SK-N-MC (cell line): Measurements from ENCODE around the gene HECTD4.
"Not testable (repeated sequence)": the region's sequence is repeated elsewhere in the genome, so short reads cannot be mapped to it uniquely, and the experiment has no call there.

Source experiments
- DNase-seq: peaks from one replicate; pipeline ENCODE4 v3.0.0-alpha.2; 2011; ENCODE audit warnings: low read depth, low spot score
- H3K27ac ChIP-seq: fragments of 200-600 bp; sonication (generic); 2 replicates; pipeline ENCODE4 v1.5.1; 2016; ENCODE audit warnings: mixed run types
- H3K36me3 ChIP-seq: fragments of 200-600 bp; sonication (generic); 2 replicates; pipeline ENCODE4 v1.6.1; 2017; ENCODE audit warnings: antibody characterized with exemption, low read length, mixed read lengths; ENCODE audit not compliant: insufficient read depth
- H3K4me3 ChIP-seq: fragments of 200-600 bp; sonication (generic); 2 replicates; pipeline ENCODE4 v1.5.1; 2016
- H3K9ac ChIP-seq: fragments of 200-600 bp; sonication (generic); 2 replicates; pipeline ENCODE4 v1.8.0; 2017; ENCODE audit warnings: mixed run types, mixed read lengths; ENCODE audit not compliant: insufficient read length
- H3K9me3 ChIP-seq: fragments of 200-600 bp; sonication (generic); 2 replicates; pipeline ENCODE4 v1.6.1; 2017; ENCODE audit warnings: low read depth, mild to moderate bottlenecking, antibody characterized with exemption, low read length, moderate library complexity, mixed read lengths
- EZH2 ChIP-seq: fragments of 200-600 bp; sonication (generic); IDR thresholded peaks from one replicate; pipeline ENCODE4 v1.6.1; 2017; ENCODE audit warnings: antibody characterized with exemption
- FOXP2 ChIP-seq: optimal IDR thresholded peaks from 2 replicates; pipeline ENCODE3; 2011; ENCODE audit warnings: mild to moderate bottlenecking, moderate library complexity; ENCODE audit not compliant: insufficient read depth; ENCODE audit errors: extremely low read length, control extremely low read depth
- POLR2AphosphoS5 ChIP-seq: IDR thresholded peaks from 2 replicates; pipeline ENCODE4 v1.6.1; 2012; ENCODE audit warnings: mild to moderate bottlenecking, low read depth, low read length, borderline replicate concordance

The HECTD4 gene

GRCh38 chr12:112352921-112353320, 29.3 kb downstream of the HECTD4 start:
- H3K9ac ChIP-seq = no peak overlapping the region
- H3K4me3 ChIP-seq = no peak overlapping the region
- H3K27ac ChIP-seq = 0 out of 2 replicates have a peak overlapping the region, but pooled peaks have one; percentile 7
- TF ChIP-seq FOXP2 = no peak
- TF ChIP-seq POLR2AphosphoS5 = no peak
- TF ChIP-seq EZH2 = no peak
- H3K36me3 ChIP-seq = no peaks in the 10 kb centered on the region
- DNase-seq = no peak
- no peaks in the 10 kb centered on the region for H3K9me3 ChIP-seq

DNA sequence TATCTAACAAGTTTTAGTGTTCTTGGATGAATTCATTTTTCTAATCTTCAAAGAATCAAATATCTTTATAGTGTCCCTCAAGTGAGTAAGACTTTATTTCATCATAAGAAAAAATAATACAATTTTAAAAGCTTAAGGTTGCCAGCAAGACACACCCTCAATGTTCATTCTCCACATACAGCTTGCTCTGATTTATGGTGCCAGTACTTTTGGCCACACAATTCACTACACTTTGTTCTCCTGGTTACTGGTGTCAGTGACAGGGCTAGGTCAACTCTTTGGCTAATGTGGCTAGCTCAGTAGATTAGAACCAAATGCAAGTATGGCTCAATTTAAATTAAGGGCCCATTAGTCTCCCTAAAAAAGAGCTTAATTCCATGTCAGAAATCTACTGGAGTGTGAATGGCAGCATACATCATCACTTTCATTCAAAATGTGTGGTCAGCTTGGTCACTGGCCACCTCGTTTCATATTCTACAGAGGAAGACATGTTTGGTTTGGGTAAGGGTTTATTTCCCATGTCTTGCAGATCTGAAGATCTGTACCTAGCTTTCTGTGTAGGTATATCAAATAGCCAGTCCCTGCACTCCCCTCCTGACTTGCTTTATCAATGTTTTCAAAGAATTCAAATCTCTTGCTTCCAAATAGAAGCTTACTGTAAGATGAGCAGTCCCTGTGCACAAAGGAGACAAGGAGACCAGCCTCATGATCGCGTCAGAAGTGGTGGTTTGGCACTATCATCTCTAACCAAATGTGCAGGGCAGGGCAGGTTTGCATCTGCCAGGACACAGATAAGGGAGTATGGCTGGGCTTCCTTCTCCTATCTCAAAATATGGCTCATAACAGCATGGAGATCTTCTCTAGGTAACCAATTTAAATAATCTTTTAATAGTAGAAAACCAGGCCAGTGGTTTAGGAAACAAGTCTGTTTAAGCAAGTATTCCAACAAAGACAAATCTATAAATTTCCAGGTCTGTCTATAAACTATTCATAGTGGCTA, 31.3 kb downstream of the HECTD4 start:
- no peak for DNase-seq
- H3K9me3 ChIP-seq = no peaks in the 10 kb centered on the region
- H3K27ac ChIP-seq = peak overlapping the region; percentile 84
- H3K36me3 ChIP-seq = no peaks in the 10 kb centered on the region
- TF ChIP-seq POLR2AphosphoS5 (no peak), EZH2 (no peak), FOXP2 (no peak)
- no peak overlapping the region for H3K9ac ChIP-seq
- H3K4me3 ChIP-seq = no peak overlapping the region

GRCh38 chr12:112349431-112349830, 32.8 kb downstream of the HECTD4 start:
- no peak for DNase-seq
- H3K27ac ChIP-seq = peak overlapping the region; percentile 84

DNA sequence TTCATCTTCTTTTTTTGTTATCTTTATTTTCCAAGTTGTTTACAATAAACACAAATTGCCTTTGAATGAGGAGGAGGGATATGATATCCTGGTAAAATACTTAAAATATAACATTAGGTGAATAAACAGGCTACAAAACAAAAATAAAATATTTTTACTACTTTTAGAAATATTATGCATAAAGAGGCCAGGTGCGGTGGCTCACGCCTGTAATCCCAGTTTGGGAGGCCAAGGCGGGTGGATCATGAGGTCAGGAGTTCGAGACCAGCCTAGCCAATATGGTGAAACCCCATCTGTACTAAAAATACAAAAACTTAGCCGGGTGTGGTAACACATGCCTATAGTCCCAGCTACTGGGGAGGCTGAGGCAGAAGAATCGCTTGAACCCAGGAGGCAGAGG, 33.3 kb downstream of the HECTD4 start:
- not testable (repeated sequence) for DNase-seq, H3K36me3 ChIP-seq, H3K9me3 ChIP-seq, H3K9ac ChIP-seq, H3K4me3 ChIP-seq
- H3K27ac ChIP-seq = peak overlapping the region; percentile 84; the same call in 1 of the 2 replicates

More at GRCh38 chr12:112349431-112349830, 32.8 kb downstream of the HECTD4 start:
- TF ChIP-seq POLR2AphosphoS5 (peak; percentile 25; the same call in 1 of the 2 replicates), EZH2 (no peak), FOXP2 (no peak)
- Histone ChIP-seq H3K9ac (no peak overlapping the region), H3K4me3 (peak overlapping the region; percentile 31; the same call in 1 of the 2 replicates), H3K36me3 (no peaks in the 10 kb centered on the region), H3K9me3 (no peaks in the 10 kb centered on the region)

DNA sequence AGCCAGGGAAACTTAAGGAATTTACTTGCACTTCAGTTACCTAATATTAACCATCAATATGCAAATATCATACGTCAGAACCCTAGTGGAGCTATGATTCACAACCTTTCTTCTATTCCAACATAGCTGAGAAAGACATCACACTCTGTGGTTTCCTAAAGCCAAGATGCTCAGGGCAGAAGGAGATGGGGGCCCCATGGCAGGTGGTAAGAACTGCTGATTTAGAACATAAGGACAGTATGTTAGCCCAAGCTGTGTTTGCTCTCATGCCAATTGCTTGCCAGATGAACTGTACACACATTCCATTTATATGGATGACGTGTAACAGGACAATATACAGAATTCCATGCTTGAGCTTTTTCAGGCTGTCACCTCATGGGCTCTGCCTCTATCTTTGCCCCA, 34.6 kb downstream of the HECTD4 start:
- DNase-seq = no peak
- Histone ChIP-seq H3K27ac (peak overlapping the region; percentile 47; the same call in 1 of the 2 replicates), H3K9ac (no peak overlapping the region), H3K4me3 (no peak overlapping the region), H3K9me3 (no peaks in the 10 kb centered on the region), H3K36me3 (no peaks in the 10 kb centered on the region)
- TF ChIP-seq EZH2 (no peak), FOXP2 (no peak), POLR2AphosphoS5 (no peak)

- Histone ChIP-seq H3K36me3 (no peaks in the 10 kb centered on the region), H3K9ac (no peak overlapping the region), H3K27ac (no peak overlapping the region), H3K9me3 (no peaks in the 10 kb centered on the region), H3K4me3 (no peak overlapping the region)
- no peak for TF ChIP-seq EZH2
- no peak for DNase-seq
Measured at GRCh38 chr12:112346194-112346593, 36.0 kb downstream of the HECTD4 start.

GRCh38 chr12:112344220-112344619, 38.0 kb downstream of the HECTD4 start:
- no peaks in the 10 kb centered on the region for H3K9me3 ChIP-seq
- no peak overlapping the region for H3K9ac ChIP-seq
- H3K4me3 ChIP-seq = no peak overlapping the region
- TF ChIP-seq POLR2AphosphoS5 = no peak
- no peak for TF ChIP-seq FOXP2
- TF ChIP-seq EZH2 = no peak
- no peak for DNase-seq
- peak overlapping the region; percentile 49; the same call in 1 of the 2 replicates for H3K27ac ChIP-seq
- no peaks in the 10 kb centered on the region for H3K36me3 ChIP-seq

- TF ChIP-seq EZH2 = no peak
- TF ChIP-seq FOXP2 = no peak
- no peak for TF ChIP-seq POLR2AphosphoS5
- Histone ChIP-seq H3K9ac (no peak overlapping the region), H3K27ac (peak overlapping the region; percentile 18), H3K9me3 (peaks cover 5% of the 10 kb centered on the region; the same call in 1 of the 2 replicates), H3K4me3 (no peak overlapping the region), H3K36me3 (peaks cover 12% of the 10 kb centered on the region)
- no peak for DNase-seq
Measured at GRCh38 chr12:112342587-112342986, 39.6 kb downstream of the HECTD4 start.
